Stimulated activated CD8-positive, alpha-beta memory T cell treated with anti-CD3 and anti-CD28 coated beads, Interleukin-12 subunit alpha, Interleukin-12 subunit beta, amount 100 ng/mL, for 24 hours (primary cell): ENCODE measurements around the gene PIK3CA.
"Not testable (repeated sequence)": the region's sequence is repeated elsewhere in the genome, so short reads cannot be mapped to it uniquely, and the experiment has no call there.

ENCODE experiments used
- DNase-seq: peaks from one replicate; pipeline ENCODE4 v3.0.0-alpha.2; 2020; ENCODE audit errors: extremely low read depth

Gene PIK3CA

GRCh38 chr3:179263134-179263533, 115.0 kb downstream of the PIK3CA start:
- DNase-seq = no peak

- DNase-seq = no peak
These were observed 116.3 kb downstream of the PIK3CA start for GRCh38 chr3:179264449-179264848.

- DNase-seq = no peak
These were observed 116.9 kb downstream of the PIK3CA start for GRCh38 chr3:179265092-179265491.

- DNase-seq = no peak
These were observed 117.7 kb downstream of the PIK3CA start for GRCh38 chr3:179265875-179266274.

- no peak for DNase-seq
These were observed 118.6 kb downstream of the PIK3CA start for GRCh38 chr3:179266701-179267211.

- no peak for DNase-seq
These were observed 120.4 kb downstream of the PIK3CA start for GRCh38 chr3:179268400-179269051.

GRCh38 chr3:179269152-179269707, 121.1 kb downstream of the PIK3CA start:
- DNase-seq = no peak

- DNase-seq = no peak
These were observed 124.2 kb downstream of the PIK3CA start for GRCh38 chr3:179272385-179272784.

- DNase-seq = not testable (repeated sequence)
These were observed 126.3 kb downstream of the PIK3CA start for GRCh38 chr3:179274434-179274833.

- DNase-seq = no peak
These were observed 127.8 kb downstream of the PIK3CA start for GRCh38 chr3:179276001-179276400.

GRCh38 chr3:179276743-179277142, 128.6 kb downstream of the PIK3CA start:
- DNase-seq = no peak

- DNase-seq = no peak
These were observed 130.0 kb downstream of the PIK3CA start for GRCh38 chr3:179278151-179278550.

GRCh38 chr3:179278932-179279693, 131.0 kb downstream of the PIK3CA start:
- DNase-seq = no peak

GRCh38 chr3:179279837-179280236, 131.7 kb downstream of the PIK3CA start:
- DNase-seq = no peak

- no peak for DNase-seq
These were observed 133.7 kb downstream of the PIK3CA start for GRCh38 chr3:179281825-179282224.

GRCh38 chr3:179286331-179286730, 138.2 kb downstream of the PIK3CA start:
- no peak for DNase-seq

GRCh38 chr3:179288845-179289244, 140.7 kb downstream of the PIK3CA start:
- DNase-seq = no peak

- DNase-seq = no peak
These were observed 141.1 kb downstream of the PIK3CA start for GRCh38 chr3:179289295-179289694.
